NB4 (cell line): ENCODE data around the gene TARS1.

Source experiments
- CTCF ChIP-seq: IDR thresholded peaks from one replicate; pipeline ENCODE4 v1.5.1; 2012; ENCODE audit warnings: low read depth, low read length
- MYC ChIP-seq: IDR thresholded peaks from 2 replicates; pipeline ENCODE4 v1.6.1; 2011; ENCODE audit warnings: low read depth, low read length
- POLR2A ChIP-seq: IDR thresholded peaks from 2 replicates; pipeline ENCODE4 v1.6.1; 2011; ENCODE audit warnings: mild to moderate bottlenecking; ENCODE audit not compliant: insufficient read length; ENCODE audit errors: extremely low read depth

- TF ChIP-seq MYC (no peak), CTCF (no peak), POLR2A (no peak)
These were observed 31.2 kb upstream of the TARS1 start for GRCh38 chr5:33409435-33410170.
